PC-9 (cell line): ENCODE results near the gene BNIP3. TPM values are rescaled to one million over a fixed set of nuclear protein-coding genes. Genes with fewer than 3 reads are reported as not detected.

ENCODE experiments used
- BruUV-seq: library from RNA; stranded (reverse); fragments of 400-500 nt; replicated peaks from 2 replicates; lab custom pipeline; 2021; lab: Mats Ljungman, UMichigan
- CTCF ChIA-PET: fragments of 300-600 bp; sonication (Branson Sonifier 250); formaldehyde crosslinking; loops from one replicate; lab custom pipeline; 2022; ENCODE audit warnings: antibody characterized with exemption; lab: Charles Lee
- POLR2A ChIA-PET: fragments of 300-600 bp; sonication (Branson Sonifier 250); formaldehyde crosslinking; loops from one replicate; lab custom pipeline; 2022; ENCODE audit warnings: antibody characterized with exemption; ENCODE audit not compliant: unreplicated experiment; lab: Charles Lee
- DNase-seq, 2 experiments: peaks; one replicate each; pipeline versions ENCODE4 v3.0.0 to v3.0.0-alpha.2; 2015 to 2022; ENCODE audit warnings: mixed read lengths in 1 of 2
- H2AFZ ChIP-seq: fragments of 200-600 bp; sonication (generic); 2 replicates; pipeline ENCODE4 v1.8.1; 2017; ENCODE audit warnings: antibody characterized with exemption
- H3F3A ChIP-seq: fragments of 200-600 bp; sonication (generic); 2 replicates; pipeline ENCODE4 v1.8.1; 2017; ENCODE audit warnings: antibody characterized with exemption, mild to moderate bottlenecking, low read depth; ENCODE audit not compliant: insufficient read depth
- H3K27ac ChIP-seq: fragments of 200-600 bp; sonication (generic); 2 replicates; pipeline ENCODE4 v1.6.1; 2016; ENCODE audit warnings: mixed run types
- H3K27me3 ChIP-seq: fragments of 200-600 bp; sonication (generic); 2 replicates; pipeline ENCODE4 v1.6.1; 2016; ENCODE audit warnings: low read depth, mixed run types; ENCODE audit not compliant: insufficient read depth
- H3K36me3 ChIP-seq: fragments of 200-600 bp; sonication (generic); 2 replicates; pipeline ENCODE4 v1.6.1; 2016; ENCODE audit warnings: low read depth, mixed run types
- H3K4me1 ChIP-seq: fragments of 200-600 bp; sonication (generic); replicated peaks from 2 replicates; pipeline ENCODE4 v1.6.1; 2016; ENCODE audit warnings: mixed run types; ENCODE audit not compliant: insufficient read depth
- H3K4me2 ChIP-seq: fragments of 200-600 bp; sonication (generic); 2 replicates; pipeline ENCODE4 v1.6.1; 2017; ENCODE audit warnings: mixed run types
- H3K4me3 ChIP-seq: fragments of 200-600 bp; sonication (generic); 2 replicates; pipeline ENCODE4 v1.6.1; 2016; ENCODE audit warnings: mixed run types
- H3K79me2 ChIP-seq: fragments of 200-600 bp; sonication (generic); 2 replicates; pipeline ENCODE4 v1.6.1; 2017; ENCODE audit warnings: low read depth, mixed run types
- H3K9me2 ChIP-seq: fragments of 200-600 bp; sonication (generic); 2 replicates; pipeline ENCODE4 v1.8.1; 2017; ENCODE audit warnings: mild to moderate bottlenecking; ENCODE audit not compliant: insufficient read depth
- H3K9me3 ChIP-seq: fragments of 200-600 bp; sonication (generic); 2 replicates; pipeline ENCODE4 v1.8.1; 2016; ENCODE audit warnings: low read depth; ENCODE audit not compliant: insufficient read depth
- H4K20me1 ChIP-seq: fragments of 200-600 bp; sonication (generic); 2 replicates; pipeline ENCODE4 v1.8.1; 2017; ENCODE audit not compliant: insufficient read depth
- EZH2 ChIP-seq: fragments of 200-600 bp; sonication (generic); IDR thresholded peaks from 2 replicates; pipeline ENCODE4 v1.8.0; 2017; ENCODE audit warnings: antibody characterized with exemption, low read depth
- intact Hi-C: fragments of 100-400 bp; cut with micrococcal nuclease; formaldehyde crosslinking; loops from one replicate; pipeline ENCODE4 v1.10.0; 2022; ENCODE audit not compliant: unreplicated experiment
- total RNA-seq: library from RNA; stranded (reverse); gene quantifications from 2 replicates; pipeline ENCODE4 v1.2.3, GENCODE V29; 2021
- TF ChIP-seq, protein P1 (sequence below): fragments of 200-600 bp; sonication (generic); conservative IDR thresholded peaks from 2 replicates; pipeline ENCODE4 v1.6.1; 2017; ENCODE audit warnings: mixed run types, antibody characterized with exemption, mild to moderate bottlenecking, moderate library complexity

The BNIP3 gene
- total RNA-seq, 1 experiment from 2014 or later = 21.0 TPM

DNA sequence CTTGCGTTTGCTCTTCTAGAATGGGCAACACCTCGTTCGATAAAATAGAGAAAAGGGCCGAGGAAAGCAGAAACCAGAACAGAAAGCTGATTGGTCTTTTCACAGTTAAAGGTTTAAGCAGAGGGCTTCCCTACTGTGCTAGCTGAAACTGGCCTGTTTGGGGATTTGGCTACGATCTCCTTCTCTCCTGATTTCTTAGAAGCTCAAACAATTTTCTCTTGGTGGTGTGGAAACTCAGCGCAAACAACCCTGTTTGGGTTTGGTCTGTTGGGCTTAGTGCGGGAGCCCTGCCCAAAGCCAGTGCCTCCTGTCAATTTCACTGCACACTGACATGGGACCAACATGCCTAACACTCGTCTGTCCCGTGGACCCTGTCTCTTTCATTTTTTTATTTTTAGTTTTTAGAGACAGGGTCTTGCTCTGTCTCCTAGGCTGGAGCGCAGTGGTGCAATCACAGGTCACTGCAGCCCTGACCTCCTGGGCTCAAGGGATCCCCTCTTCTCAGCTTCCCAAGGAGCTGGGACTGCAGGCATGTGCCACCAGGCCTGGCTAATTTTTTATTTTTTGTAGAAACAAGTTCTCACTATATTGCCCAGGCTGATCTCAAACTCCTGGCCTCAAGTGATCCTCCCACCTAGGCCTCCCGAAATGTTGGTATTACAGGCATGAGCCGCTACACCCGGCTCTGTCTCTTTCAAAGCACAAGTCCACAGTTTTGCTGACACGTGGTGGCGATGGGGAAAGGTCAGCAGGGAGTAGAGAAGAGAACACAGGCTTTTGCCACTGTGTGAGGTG, 16.5 kb upstream of the BNIP3 start:
- TF ChIP-seq EZH2 = no peak
- TF ChIP-seq, protein P1, sequence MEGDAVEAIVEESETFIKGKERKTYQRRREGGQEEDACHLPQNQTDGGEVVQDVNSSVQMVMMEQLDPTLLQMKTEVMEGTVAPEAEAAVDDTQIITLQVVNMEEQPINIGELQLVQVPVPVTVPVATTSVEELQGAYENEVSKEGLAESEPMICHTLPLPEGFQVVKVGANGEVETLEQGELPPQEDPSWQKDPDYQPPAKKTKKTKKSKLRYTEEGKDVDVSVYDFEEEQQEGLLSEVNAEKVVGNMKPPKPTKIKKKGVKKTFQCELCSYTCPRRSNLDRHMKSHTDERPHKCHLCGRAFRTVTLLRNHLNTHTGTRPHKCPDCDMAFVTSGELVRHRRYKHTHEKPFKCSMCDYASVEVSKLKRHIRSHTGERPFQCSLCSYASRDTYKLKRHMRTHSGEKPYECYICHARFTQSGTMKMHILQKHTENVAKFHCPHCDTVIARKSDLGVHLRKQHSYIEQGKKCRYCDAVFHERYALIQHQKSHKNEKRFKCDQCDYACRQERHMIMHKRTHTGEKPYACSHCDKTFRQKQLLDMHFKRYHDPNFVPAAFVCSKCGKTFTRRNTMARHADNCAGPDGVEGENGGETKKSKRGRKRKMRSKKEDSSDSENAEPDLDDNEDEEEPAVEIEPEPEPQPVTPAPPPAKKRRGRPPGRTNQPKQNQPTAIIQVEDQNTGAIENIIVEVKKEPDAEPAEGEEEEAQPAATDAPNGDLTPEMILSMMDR = no peak
- H3K9me2 ChIP-seq = no peaks in the 10 kb centered on the region
- H4K20me1 ChIP-seq = no peaks in the 10 kb centered on the region
- H2AFZ ChIP-seq = no peak overlapping the region
- intact Hi-C loops = loop anchor here (10.0 kb wide), 1 partner anchor 97 kb away; no protein-coding TSS in a partner anchor
- BruUV-seq = no TSS peak
- peak overlapping the region; percentile 72 for H3K4me2 ChIP-seq
- no peak for DNase-seq
- peak overlapping the region; percentile 71 for H3K27ac ChIP-seq
- H3K4me3 ChIP-seq = peak overlapping the region; percentile 22; the same call in 1 of the 2 replicates
- CTCF ChIA-PET = no interaction called here
- peaks cover 11% of the 10 kb centered on the region; the same call in 1 of the 2 replicates for H3F3A ChIP-seq
- H3K79me2 ChIP-seq = no peaks in the 10 kb centered on the region; the same call in 1 of the 2 replicates
- no peaks in the 10 kb centered on the region for H3K9me3 ChIP-seq
- POLR2A ChIA-PET = no interaction called here
- no peaks in the 10 kb centered on the region for H3K27me3 ChIP-seq
- peaks cover 26% of the 10 kb centered on the region for H3K4me1 ChIP-seq
- no peaks in the 10 kb centered on the region for H3K36me3 ChIP-seq

DNA sequence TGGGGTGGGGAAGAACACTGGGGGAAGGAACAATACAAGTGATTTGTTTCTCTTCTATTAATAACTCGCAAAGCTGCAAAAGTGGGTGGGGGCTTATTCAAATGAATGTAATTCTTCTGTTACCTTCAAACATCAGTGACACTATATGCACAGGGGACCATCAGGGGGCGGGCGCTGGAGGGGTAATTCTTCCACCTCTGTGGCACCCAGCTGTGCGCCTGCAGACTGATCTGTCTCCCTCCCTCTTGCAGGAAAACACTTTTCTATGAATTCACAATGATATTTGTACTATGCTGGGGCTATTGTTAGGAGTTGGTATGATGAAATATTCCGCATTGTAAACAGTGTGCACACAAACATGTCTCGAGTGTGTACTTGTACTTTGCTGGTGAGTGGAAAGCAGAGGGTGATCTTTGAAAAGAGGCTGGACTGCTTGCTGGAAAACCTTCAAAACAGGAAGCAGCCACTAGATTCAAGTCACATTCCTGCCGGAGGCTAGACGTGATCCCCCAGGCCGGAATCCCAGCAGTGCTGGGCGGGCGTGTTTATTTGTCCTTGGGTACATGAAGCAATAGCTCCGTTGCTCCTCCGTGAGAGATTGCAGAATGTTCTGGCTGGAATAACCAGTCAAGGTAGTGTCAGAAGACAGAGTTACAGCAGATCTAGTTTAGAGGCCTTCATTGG, 15.8 kb upstream of the BNIP3 start:
- H3K79me2 ChIP-seq = no peaks in the 10 kb centered on the region; the same call in 1 of the 2 replicates
- H3F3A ChIP-seq = peaks cover 11% of the 10 kb centered on the region; the same call in 1 of the 2 replicates
- H3K4me2 ChIP-seq = peak overlapping the region; percentile 72
- ChIA-PET CTCF (no interaction called here), POLR2A (interaction anchor here (0.6 kb wide), 1 partner anchor 97 kb away, joined by 4 read pairs; no protein-coding TSS in a partner anchor)
- intact Hi-C loops = loop anchor here (10.0 kb wide), 1 partner anchor 97 kb away; no protein-coding TSS in a partner anchor
- no TSS peak for BruUV-seq
- H3K4me3 ChIP-seq = peak overlapping the region; percentile 22; the same call in 1 of the 2 replicates
- H3K9me3 ChIP-seq = no peaks in the 10 kb centered on the region
- DNase-seq = peak; percentile 70 to 90
- TF ChIP-seq, protein P1 = no peak
- no peak for TF ChIP-seq EZH2
- H3K27ac ChIP-seq = peak overlapping the region; percentile 71
- no peaks in the 10 kb centered on the region for H4K20me1 ChIP-seq
- H3K4me1 ChIP-seq = peaks cover 26% of the 10 kb centered on the region
- no peak overlapping the region for H2AFZ ChIP-seq
- no peaks in the 10 kb centered on the region for H3K36me3 ChIP-seq
- H3K9me2 ChIP-seq = no peaks in the 10 kb centered on the region
- no peaks in the 10 kb centered on the region for H3K27me3 ChIP-seq
